HL-60/S4 treated with phorbol 12-myristate 13-acetate at 8.2 ng/mL for 4 days and 3 days (cell line): ENCODE results near the gene MACROD2.

Source experiments
- in situ Hi-C: fragments of 300-500 bp; cut with MboI; formaldehyde crosslinking; loops from 2 replicates; pipeline ENCODE4 v1.15.0; 2022; ENCODE audit warnings: low sequenced_read_pairs

MACROD2 gene

DNA sequence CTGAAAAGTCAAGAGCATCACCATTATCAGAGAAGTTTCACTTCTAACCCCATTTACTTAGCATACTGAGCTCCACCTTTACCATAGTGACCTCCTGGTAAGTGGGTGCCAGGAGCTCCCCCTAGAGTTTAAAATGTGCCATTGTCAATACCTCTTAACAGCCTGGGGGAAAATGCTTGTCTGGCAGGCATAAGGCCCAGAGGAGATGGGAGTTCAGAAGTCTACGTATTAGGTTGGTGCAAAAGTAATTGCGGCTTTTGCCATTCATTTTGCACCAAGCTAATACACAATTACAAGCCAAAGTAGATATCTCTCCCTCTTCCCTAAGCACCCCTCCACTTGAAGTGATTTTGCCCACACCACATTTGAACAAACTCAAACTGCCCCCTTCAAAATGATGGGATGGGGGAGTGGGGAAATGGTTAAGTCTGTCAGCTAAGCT, 1658.9 kb downstream of the MACROD2 start:
- in situ Hi-C loops: no loop called here

DNA sequence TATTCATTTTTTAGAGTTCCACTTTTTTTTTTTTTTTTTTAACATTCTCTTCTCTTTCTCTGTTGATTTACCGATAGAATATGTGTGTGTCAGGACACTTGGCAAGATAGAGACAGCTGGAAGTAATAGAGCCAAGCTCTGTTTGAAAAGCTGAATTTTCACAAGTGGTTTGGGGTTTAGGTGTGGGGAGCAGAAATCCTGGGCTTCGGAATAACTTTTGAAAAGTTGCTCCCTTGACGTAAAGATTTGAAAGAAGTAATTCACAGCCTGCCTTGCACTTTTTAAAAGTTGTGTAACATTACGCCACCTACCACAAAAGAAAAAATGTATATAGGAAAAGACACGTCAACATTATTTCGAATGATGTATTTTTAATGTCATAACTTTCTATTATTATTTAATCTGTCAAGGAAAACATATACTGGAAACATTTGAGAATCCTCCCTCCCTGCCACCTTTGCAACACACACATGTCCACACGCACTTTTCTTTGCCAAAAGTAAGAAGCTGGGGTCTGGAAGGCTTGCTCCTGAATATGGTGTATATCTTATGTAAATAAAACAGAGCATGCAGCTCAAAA, 1660.1 kb downstream of the MACROD2 start:
- in situ Hi-C loops: no loop called here

DNA sequence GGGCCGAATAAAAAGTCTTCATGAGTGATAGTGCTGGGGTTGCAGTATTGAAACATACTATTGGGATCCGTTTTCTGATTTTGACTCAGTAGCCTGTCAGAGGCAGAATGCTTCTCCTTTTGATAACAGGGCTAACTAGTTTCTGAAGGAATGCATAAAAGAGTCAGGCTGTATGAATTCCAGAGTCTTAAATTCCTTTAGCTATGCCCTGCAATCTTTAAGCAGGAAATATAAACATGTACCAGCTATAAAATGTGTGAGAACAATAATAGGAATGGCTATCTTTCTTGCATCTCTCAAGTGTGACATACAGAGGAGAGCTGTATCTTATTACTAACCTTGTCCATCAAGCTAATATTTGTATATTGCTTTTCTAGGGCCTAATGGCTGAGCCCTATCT, 1660.8 kb downstream of the MACROD2 start:
- in situ Hi-C loops: no loop called here

DNA sequence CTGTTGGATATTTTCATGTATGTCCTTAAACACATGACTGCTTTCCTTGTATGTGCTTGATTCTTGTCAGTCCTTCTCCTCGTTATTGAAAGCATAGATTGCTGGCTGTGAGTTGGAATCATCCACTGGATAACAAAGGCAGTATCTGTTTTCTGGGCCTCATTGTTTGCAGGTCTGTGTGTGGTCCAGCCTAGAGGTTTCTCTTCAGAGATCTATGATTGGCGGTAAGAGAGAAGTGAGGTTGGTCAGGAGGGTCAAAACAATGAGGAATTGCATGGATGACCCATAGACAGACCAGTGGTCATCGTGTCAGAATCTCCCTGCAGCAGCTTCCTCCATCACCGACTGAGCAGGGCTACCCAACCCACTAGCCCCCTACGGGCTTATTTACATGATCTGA, 1663.0 kb downstream of the MACROD2 start:
- in situ Hi-C loops: no loop called here

DNA sequence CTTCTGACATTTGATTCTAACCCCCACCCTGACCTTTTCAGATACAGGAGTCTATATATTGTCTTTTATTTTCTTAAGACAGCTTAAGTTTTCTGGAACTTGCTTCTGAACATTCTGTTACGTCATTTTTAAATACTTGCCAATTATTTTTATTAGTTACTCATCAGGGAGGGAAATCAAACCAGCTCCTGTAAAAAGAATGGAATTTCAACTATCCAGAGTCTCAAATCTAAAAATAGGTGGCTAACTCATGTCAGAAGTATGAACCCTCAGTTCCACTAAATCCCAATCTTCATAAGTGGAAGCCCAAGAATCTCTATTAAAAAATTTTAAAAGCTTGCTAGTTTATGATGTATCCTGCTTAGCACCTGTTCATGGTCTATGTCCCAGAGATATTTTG, 1677.9 kb downstream of the MACROD2 start:
- in situ Hi-C loops: no loop called here

DNA sequence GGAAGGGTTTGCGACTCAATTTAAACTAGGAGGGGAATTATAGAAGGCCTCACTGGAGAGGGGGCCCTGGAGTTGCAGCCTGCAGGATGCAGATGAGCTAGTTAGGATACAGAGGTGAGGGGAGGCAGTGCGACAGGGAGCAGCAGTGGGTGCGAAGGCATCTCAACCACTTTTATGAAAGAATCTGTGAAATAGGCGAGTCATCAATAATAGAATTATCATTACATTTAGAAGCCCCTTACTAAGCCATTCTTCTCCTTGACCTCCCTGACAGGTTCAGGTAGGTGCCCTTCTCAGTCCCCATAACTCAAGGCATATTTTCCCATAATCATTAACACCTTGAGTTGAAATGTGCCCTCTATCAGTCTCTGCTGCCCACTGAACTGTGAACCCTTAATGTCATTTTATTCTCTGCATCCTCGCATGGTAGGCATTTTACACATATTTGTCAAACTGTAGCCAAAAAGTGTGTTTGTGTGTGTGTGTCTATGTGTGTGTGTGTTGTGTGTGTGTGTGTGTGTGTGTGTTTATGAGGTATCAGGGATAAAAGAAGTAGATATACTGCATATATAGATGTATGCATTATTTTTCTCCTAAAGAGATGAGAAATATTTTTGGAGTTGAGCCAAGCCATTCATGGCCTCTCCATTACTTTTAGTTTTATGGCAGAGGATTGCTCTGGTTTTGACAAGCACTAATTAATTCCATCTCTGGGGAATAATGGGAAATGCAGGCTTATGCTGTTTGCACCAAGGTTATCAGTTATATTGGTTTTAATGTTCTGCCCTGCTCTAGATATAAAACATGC, 1679.1 kb downstream of the MACROD2 start:
- in situ Hi-C loops: no loop called here

DNA sequence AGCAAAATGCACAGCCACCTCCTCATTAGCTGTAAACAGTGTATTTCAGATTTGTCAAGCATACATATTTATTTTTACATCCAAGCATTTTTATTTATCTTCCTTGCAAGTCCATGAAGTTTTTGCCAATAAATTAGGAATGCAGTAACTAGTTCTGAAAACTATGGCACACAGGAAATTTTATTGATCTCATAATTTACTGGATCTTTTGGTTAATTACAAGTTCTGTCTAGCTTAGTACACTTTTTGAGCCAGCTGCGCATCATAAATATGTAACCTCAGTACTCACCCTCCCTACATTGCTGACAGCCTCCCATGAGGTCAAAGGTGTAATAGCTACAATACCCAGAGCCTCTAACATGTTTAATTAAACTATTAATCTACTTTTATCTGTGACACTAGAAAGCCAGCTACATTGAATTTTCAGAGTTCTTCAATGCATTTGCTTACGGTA, 1679.8 kb downstream of the MACROD2 start:
- in situ Hi-C loops: no loop called here

DNA sequence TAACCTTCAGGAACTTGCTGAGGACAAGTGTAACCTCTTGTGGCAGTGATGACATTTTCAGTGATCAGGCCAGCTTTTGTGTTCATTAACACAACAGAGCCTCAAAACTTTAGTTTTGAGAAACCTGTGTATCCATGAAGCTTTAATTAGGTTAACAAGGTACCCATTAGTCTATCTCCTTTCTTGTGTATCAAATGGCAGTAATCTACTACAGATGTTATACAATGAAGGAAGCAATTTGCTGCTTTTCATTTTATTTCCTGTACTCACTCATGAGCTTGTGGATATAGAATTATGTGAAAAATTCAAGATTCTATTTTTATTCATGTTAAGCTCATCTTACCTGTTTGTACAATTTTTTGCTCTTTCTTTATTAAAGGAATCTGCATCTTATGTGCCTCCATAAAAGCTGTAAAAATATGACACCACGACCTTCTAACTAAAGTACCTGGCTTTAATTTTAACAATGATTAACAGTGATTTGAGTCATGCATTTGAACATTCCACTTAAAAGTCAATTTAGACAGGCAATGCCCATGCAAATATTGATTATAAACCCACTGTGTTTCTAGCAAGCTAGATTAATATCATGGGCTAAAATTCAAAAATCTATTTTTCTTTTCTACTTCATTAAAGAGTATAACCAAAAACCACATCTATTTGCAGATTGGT, 1680.6 kb downstream of the MACROD2 start:
- in situ Hi-C loops: no loop called here

DNA sequence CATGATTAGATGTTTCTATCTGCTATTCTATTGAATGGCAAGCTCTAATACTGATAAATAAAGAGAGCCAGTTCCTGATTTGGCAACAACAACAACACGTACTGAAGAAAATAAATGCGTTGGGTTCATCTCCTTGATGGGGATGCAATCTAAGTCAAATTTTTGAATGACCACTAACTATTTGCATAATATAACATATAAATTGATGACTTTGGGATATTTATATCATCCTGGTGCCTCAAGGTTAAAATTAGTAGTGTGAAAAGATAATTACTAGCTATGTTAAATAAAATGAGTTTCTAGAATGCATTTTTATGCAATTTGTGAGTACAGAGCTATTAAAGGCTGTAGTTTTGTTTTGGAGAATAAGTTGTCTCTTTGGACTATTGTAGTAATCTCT, 1681.5 kb downstream of the MACROD2 start:
- in situ Hi-C loops: no loop called here

DNA sequence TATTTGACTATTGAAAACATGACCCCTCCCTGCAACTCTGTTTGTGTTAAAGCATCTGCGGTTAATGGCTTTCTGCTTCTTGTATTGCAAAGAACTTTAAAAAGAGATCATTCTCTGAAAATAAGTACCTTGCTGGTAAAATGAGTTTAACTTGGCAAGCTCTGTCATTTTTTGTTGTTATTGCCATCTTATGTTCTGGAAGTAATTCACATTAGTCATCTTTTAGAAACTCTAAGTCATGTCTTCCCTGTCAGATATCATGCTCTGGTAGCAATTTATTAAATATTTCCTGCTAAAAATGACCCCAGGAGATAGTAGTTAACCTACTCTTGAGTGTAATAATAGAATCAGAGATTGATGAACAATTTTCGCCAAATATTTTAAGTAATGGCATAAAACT, 1687.4 kb downstream of the MACROD2 start:
- in situ Hi-C loops: no loop called here

DNA sequence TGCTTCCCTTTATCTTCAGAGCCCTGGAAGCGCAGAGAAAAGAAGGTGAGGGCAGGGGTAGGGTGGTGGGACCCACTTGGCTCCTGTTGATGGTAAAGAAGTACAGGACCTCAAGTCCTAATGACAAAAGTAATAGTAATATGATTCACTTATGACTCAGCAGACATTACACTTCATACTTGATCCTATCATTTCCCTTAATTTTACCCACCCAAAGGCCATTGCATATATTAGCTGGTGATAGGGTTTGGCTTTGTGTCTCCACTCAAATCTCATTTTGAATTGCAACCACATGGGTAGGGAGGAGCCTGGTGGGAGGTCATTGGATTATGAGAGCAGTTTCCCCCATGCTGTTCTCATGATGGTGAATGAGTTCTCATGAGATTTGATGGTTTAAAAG, 1697.3 kb downstream of the MACROD2 start:
- in situ Hi-C loops: no loop called here

DNA sequence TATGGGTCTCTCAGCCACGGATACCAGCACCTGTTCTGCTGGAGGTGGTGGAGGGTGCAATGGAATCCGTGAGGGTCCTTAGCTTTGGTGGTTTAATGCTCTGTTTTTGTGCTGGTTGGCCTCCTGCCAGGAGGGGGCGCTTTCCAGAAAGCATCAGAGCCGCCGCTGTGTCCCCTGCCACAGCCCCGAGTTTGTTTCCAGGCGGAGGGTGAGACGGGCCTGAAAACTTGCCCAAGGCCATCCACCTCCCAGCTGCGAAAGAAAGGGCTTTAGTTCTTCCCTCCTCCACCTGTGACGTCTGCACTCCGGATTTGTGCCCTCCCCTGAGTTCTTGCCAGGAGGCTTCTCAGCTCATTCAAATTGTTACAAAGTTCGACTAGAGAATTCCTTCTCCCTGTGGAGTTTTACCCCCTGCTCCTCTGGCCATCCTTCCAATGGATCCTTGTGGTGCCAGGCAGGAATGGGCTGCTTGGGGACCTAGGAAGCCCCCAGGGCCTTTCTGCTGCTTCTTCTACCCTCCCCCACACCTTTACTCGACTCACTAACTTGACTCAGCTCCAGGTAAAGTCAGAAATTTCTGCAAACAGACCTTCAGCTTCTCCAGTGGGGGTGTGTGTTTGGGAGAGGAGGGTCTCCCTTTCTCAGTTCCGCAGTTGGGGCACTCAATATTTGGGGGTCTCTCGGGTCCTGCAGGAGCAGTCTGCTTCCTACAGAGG, 1704.3 kb downstream of the MACROD2 start:
- in situ Hi-C loops: no loop called here

DNA sequence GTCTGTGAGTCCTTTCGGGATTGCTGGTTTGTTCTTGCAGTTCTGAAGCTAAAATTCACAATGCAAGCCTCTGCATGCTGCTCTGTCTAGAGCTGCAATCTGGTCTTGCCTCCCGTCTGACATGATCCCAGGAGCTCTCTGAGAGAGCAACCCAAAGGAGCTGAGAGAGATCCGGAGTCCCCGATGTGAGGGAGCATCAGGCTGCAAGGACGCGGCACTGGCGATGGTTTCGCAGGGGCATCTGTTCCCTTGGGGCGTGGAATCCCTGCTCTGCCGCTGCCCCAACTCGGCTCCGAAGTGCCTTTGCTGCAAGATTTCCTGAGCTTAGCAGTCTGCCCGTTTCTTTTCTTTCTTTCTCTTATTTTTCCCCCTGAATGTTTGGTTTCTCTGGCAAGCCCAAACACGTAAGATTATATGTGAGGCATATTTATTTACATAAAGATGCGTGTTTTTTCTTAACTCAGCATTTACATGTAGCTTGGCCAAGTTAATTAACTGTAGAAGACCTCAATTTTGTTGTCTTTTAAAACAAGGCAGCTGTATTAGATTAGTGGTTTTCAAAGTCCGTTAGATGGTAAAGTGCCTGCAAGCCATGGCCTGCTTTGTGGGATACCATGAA, 1704.9 kb downstream of the MACROD2 start:
- in situ Hi-C loops: no loop called here

DNA sequence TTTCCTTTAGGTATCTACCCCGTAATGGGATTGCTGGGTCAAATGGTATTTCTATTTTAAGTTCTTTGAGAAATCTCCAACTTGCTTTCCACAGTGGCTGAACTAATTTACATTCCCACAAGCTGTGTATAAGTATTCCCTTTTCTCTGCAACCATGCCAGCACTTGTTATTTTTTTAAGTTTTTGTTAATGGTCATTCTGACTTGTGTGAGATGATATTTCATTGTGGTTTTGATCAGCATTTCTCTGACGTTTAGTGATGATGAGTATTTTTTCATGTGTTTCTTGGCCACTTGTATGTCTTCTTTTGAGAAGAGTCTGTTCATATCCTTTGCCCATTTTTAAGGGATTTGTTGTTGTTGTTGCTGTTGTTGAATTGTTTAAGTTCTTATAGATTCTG, 1706.8 kb downstream of the MACROD2 start:
- in situ Hi-C loops: no loop called here

DNA sequence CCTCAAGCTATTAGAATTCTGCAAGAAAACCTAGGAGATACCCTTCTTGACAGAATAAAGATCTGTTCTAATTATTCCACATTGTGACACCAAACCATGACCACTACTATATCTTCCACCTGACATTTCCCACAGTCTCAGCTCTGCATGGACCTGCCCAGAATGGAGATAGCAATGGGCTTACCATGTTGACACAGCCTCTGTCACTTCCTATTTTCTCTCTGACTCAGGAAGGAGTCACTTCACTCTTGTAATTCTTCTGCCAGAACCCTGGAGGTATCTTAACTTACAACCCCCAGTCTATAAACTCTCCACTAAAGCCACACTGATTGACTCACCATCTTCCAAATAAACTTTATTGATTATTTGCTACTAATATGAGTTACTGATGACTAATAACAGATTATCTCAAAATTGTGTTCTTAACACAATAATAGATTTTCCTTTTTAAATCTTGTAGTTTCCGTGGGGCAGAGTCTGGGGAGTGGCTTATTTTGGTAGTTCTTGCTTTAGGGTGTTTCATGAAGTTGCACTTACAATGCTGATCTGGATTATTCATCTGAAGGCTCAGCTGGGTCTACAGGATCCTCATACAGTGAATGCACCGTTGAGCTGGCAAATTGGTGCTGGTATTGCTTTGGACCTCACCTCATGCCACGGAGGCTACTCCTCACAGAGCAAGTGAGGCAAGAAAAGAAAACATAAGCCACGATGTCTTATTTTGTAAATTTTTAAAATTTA, 1708.0 kb downstream of the MACROD2 start:
- in situ Hi-C loops: no loop called here

DNA sequence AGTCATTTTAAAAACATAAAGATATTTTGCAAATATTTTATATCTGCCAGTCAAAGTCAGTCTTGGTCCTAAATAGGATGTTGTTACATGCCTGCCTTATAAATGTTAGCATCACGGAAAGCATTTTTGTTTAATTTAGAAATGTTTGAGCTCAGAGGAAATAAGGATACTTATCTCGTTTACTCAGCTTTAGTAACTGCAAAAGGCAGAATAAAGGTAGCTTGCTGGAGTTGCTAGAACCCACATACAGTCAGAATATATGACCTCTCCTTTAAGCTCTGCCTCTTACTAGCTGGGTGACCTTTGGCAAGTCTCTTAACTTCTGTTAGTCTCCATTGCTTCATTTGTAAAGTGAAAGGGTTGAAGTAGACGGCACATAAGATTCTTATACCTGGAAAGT, 1710.7 kb downstream of the MACROD2 start:
- in situ Hi-C loops: no loop called here

DNA sequence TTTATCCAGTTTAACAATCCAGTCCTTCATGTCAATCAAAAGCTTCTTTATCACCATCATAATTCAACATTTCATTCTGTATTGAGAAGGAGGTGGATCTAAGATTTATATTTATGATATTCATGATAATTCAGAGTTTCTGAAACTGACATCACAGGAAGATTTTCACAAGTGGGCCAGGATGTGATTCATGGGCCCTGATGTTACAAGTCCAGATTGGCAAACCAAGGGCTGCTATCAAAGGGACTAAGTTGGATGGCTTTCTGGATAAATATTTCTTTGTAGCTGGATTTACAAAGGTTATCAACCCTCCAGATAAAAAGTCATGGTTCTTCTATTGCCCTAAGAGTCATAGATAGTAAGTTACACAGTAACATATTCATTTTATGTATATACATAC, 1711.4 kb downstream of the MACROD2 start:
- in situ Hi-C loops: no loop called here

DNA sequence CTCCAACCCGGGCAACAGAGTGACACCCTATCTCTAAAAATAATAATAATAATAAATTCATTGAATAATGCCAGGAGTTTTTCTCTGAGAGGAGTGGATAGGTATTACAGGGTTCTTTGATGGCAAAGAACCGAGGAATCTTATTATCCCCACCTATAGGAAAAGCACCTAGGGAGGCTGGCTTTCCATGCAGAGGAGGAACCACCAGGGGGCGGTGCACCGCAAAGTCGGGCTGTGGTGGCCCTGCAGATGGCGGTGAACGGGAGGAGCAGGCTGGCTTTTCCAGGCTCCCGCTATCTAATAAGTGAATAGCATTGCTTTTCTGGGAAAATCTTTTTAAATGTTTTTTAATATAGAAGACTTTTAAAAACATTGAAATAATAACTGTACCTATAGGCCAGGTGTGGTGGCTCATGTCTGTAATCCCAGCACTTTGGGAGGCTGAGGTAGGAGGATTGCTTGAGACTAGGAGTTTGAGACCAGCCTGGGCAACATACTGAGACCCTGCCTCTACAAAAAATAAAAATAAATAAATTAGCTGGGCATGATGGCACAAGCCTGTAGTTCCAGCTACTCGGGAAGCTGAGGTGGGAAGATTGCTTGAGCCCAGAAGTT, 1713.8 kb downstream of the MACROD2 start:
- in situ Hi-C loops: no loop called here

DNA sequence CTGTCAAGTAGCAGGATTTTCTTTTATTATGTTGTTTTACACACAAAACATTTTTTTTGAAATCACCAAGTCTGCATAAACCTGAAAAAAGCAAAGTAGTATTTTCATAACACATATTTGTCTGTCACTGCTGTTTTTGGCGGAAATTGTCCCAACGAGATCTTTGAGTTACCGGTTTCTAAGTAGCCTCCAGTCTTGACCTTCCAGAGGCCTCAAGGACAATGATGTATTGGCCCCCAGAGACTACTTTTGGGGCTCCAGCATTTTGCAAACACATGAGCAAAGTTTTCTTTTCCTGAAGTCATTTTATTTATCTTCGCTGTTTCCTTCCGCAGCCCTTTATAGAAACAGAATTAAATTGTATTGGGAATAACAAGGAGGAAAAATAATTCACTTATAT, 1715.3 kb downstream of the MACROD2 start:
- in situ Hi-C loops: no loop called here

DNA sequence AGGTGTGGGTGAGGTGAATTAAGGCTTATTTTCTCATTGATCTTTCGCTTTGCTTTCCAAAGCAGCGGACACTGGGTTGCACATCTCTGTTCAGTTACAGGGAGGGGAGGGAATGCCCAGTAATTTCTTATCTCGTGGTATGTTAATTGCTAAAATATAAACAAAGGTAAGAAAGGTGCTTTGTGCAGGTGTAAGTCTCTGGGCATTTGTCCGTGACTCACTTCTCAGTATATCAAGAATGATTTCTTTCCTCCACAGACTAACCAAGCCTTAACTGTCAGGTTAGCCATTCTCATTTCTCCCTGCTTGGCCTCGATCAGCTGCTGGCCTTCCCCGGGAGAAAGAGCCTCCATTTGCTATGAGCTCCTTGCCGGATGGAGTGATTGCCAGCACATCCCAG, 1715.9 kb downstream of the MACROD2 start:
- in situ Hi-C loops: no loop called here
